ENCODE measurements around the gene SINHCAF.

DNA sequence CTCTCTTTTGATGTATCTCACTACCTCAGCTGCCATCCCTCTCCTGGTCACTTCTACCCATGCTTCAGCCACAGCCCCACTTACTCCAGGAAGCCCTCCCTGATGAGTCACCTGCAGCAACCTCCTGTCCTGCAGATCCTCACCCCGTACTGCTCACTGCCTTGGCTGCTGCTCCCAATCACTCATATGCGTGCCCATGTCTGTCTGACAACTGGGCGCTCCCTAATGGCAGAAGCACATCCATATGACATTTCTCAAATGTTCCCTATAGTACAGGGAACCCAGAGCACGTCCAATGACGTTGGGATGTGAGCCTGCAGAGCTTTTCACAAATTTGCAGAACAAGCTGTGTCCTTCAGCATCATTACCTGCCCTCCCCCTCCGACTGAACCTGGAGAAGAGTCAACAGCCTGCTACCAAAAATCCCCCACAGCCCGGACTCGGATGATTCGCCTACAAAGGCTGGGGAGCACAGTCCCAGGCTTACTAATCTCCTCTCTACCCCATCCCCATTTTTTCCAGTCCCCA, 90.0 kb downstream of the SINHCAF start:
- no peak for TF ChIP-seq EZH2 (IDR thresholded peaks at IDR 0.05; ENCODE audit: insufficient read depth, low read length)
- TF ChIP-seq, protein P1, sequence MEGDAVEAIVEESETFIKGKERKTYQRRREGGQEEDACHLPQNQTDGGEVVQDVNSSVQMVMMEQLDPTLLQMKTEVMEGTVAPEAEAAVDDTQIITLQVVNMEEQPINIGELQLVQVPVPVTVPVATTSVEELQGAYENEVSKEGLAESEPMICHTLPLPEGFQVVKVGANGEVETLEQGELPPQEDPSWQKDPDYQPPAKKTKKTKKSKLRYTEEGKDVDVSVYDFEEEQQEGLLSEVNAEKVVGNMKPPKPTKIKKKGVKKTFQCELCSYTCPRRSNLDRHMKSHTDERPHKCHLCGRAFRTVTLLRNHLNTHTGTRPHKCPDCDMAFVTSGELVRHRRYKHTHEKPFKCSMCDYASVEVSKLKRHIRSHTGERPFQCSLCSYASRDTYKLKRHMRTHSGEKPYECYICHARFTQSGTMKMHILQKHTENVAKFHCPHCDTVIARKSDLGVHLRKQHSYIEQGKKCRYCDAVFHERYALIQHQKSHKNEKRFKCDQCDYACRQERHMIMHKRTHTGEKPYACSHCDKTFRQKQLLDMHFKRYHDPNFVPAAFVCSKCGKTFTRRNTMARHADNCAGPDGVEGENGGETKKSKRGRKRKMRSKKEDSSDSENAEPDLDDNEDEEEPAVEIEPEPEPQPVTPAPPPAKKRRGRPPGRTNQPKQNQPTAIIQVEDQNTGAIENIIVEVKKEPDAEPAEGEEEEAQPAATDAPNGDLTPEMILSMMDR (IDR thresholded peaks at IDR 0.05; ENCODE audit: insufficient read depth, low read depth, low read length), result no peak

All from astrocyte (in vitro differentiated cells and primary cell).